ACHN (cell line): ENCODE results near the gene LASP1NB.
A peak's percentile ranks its signal among the peaks of the same experiment; 100 is the strongest.
"Not testable (repeated sequence)": the region's sequence is repeated elsewhere in the genome, so short reads cannot be mapped to it uniquely, and the experiment has no call there.

Experiments
- DNase-seq: peaks from one replicate; pipeline ENCODE4 v3.0.0-alpha.2; 2015
- in situ Hi-C: cut with HindIII; loops from 2 replicates; pipeline ENCODE4 v1.10.0; 2017; ENCODE audit warnings: low sequenced_read_pairs, low pct_ligation_motif_present, low pct_unique_long_range_greater_than_20kb

Gene LASP1NB

GRCh38 chr17:38893607-38894006 lies 31.8 kb upstream of the LASP1NB start:
- in situ Hi-C loops, result no loop called here
- no peak for DNase-seq

GRCh38 chr17:38894276-38894675 lies 31.1 kb upstream of the LASP1NB start:
- DNase-seq, result no peak
- in situ Hi-C loops, result no loop called here

- DNase-seq, result no peak
- in situ Hi-C loops, result no loop called here
These were observed 29.0 kb upstream of the LASP1NB start for GRCh38 chr17:38896346-38896954.

- DNase-seq, result no peak
- in situ Hi-C loops, result no loop called here
These were observed 28.2 kb upstream of the LASP1NB start for GRCh38 chr17:38897176-38897575.

GRCh38 chr17:38897671-38898290 lies 27.6 kb upstream of the LASP1NB start:
- in situ Hi-C loops, result no loop called here
- no peak for DNase-seq

GRCh38 chr17:38898291-38898679 lies 27.1 kb upstream of the LASP1NB start:
- DNase-seq, result no peak
- in situ Hi-C loops, result no loop called here

GRCh38 chr17:38898812-38899348 lies 26.5 kb upstream of the LASP1NB start:
- in situ Hi-C loops, result no loop called here

GRCh38 chr17:38899421-38899820 lies 26.0 kb upstream of the LASP1NB start:
- in situ Hi-C loops, result no loop called here

More at GRCh38 chr17:38898812-38899348, 26.5 kb upstream of the LASP1NB start:
- no peak for DNase-seq

GRCh38 chr17:38900978-38901656 lies 24.3 kb upstream of the LASP1NB start:
- in situ Hi-C loops, result no loop called here
- DNase-seq, result peak; percentile 99

More at GRCh38 chr17:38899421-38899820, 26.0 kb upstream of the LASP1NB start:
- no peak for DNase-seq

- DNase-seq, result no peak
- in situ Hi-C loops, result no loop called here
These were observed 22.0 kb upstream of the LASP1NB start for GRCh38 chr17:38903404-38903803.

GRCh38 chr17:38904892-38905291 lies 20.5 kb upstream of the LASP1NB start:
- DNase-seq, result no peak
- in situ Hi-C loops, result no loop called here

GRCh38 chr17:38905375-38905774 lies 20.0 kb upstream of the LASP1NB start:
- in situ Hi-C loops, result no loop called here
- no peak for DNase-seq

GRCh38 chr17:38906460-38907228 lies 18.8 kb upstream of the LASP1NB start:
- no peak for DNase-seq
- in situ Hi-C loops, result no loop called here

- in situ Hi-C loops, result no loop called here
- no peak for DNase-seq
These were observed 17.3 kb upstream of the LASP1NB start for GRCh38 chr17:38907930-38908675.

- in situ Hi-C loops, result no loop called here
- DNase-seq, result no peak
These were observed 16.7 kb upstream of the LASP1NB start for GRCh38 chr17:38908676-38909181.

GRCh38 chr17:38910325-38910724 lies 15.1 kb upstream of the LASP1NB start:
- in situ Hi-C loops, result no loop called here
- DNase-seq, result no peak

GRCh38 chr17:38911081-38911730 lies 14.2 kb upstream of the LASP1NB start:
- in situ Hi-C loops, result no loop called here
- no peak for DNase-seq

GRCh38 chr17:38911731-38912081 lies 13.7 kb upstream of the LASP1NB start:
- DNase-seq, in situ Hi-C loops: not testable (repeated sequence)
